Measurements from ENCODE around the gene ASXL1. TPM values are rescaled to one million over a fixed set of nuclear protein-coding genes. Genes with fewer than 3 reads are reported as not detected.

ASXL1 gene
- polyA plus RNA-seq, 2 of the 4 experiments (the other 2 are of a cell fraction), result 35.7 to 36.0 TPM

- ChIA-PET POLR2A (no interaction called here), CTCF (no interaction called here)
- peaks cover 19% of the 10 kb centered on the region; the same call in 2 of the 3 replicates for H3K4me1 ChIP-seq
- FAIRE-seq (no peak), ATAC-seq (no peak), DNase-seq (ENCODE audit: low read depth in 1 of 2, low spot score in 1 of 2) (no peak)
- H3K4me3 ChIP-seq, result no peak overlapping the region
- no peak overlapping the region for H3K27ac ChIP-seq
- TF ChIP-seq ESRRA (IDR thresholded peaks at IDR 0.05; ENCODE audit: borderline replicate concordance, low read length), result no peak
- TF ChIP-seq ELK1 (IDR thresholded peaks at IDR 0.05; ENCODE audit: low read depth, low read length), result no peak
- no peak for TF ChIP-seq POLR2AphosphoS2 (conservative IDR thresholded peaks at IDR 0.05; ENCODE audit: low read length)
- WGBS (ENCODE audit: missing lambda C conversion rate), result 92% methylated on average over 2 of the region's 2 CpGs
- no peaks in the 10 kb centered on the region for H3K9me3 ChIP-seq
- no peak overlapping the region for H3K4me2 ChIP-seq
Observed at GRCh38 chr20:32387252-32387651, 29.1 kb downstream of the ASXL1 start.

- TF ChIP-seq ZFP36 (IDR thresholded peaks at IDR 0.05; ENCODE audit: borderline replicate concordance, partially characterized antibody) (no peak), MAZ (IDR thresholded peaks at IDR 0.05; ENCODE audit: borderline replicate concordance, low read depth, low read length) (no peak), NR3C1 (IDR thresholded peaks at IDR 0.05) (no peak), RAD21 (conservative IDR thresholded peaks at IDR 0.05 in 1 of 2, IDR thresholded peaks at IDR 0.05 in 1 of 2) (no peak), HOXA7 (CRISPR knock-in tag; IDR thresholded peaks at IDR 0.05) (no peak), FOSL2 (IDR thresholded peaks at IDR 0.05) (no peak), FOSL2 (CRISPR knock-in tag; IDR thresholded peaks at IDR 0.05) (no peak), RFX5 (IDR thresholded peaks at IDR 0.05) (no peak), HOXB5 (CRISPR knock-in tag; IDR thresholded peaks at IDR 0.05) (no peak), ELK1 (IDR thresholded peaks at IDR 0.05; ENCODE audit: low read depth, low read length) (no peak), ESRRA (IDR thresholded peaks at IDR 0.05; ENCODE audit: borderline replicate concordance, low read length) (no peak), ZSCAN20 (CRISPR knock-in tag; IDR thresholded peaks at IDR 0.05) (no peak), JUNB (IDR thresholded peaks at IDR 0.05) (no peak)
- Histone ChIP-seq H3K4me3 (no peak overlapping the region), H3K9me3 (no peaks in the 10 kb centered on the region), H3K4me1 (0 out of 3 replicates have a peak, but pooled peaks cover 2% of the 10 kb centered on the region), H3K27ac (no peak overlapping the region), H3K4me2 (no peak overlapping the region)
- FAIRE-seq, result no peak
- 94% methylated on average over 2 of the region's 2 CpGs for WGBS (ENCODE audit: missing lambda C conversion rate)
- ChIA-PET POLR2A (no interaction called here), CTCF (interaction anchor here (0.5 to 1.1 kb wide), 2 partner anchors 53 to 94 kb away, joined by 3 to 4 read pairs; no protein-coding TSS in a partner anchor)
- no peak for ATAC-seq
- DNase-seq (ENCODE audit: low read depth in 1 of 2, low spot score in 1 of 2), result no peak
Observed at GRCh38 chr20:32391003-32391402, 32.9 kb downstream of the ASXL1 start.

- no peaks in the 10 kb centered on the region for H3K4me1 ChIP-seq
- CTCF ChIA-PET, result interaction anchor here (0.9 to 1.6 kb wide), 2 partner anchors 12 to 22 kb away, joined by 3 to 4 read pairs; no protein-coding TSS in a partner anchor
- DNase-seq (ENCODE audit: low read depth in 1 of 2, low spot score in 1 of 2), result no peak
- no peak overlapping the region for H3K27ac ChIP-seq
- WGBS (ENCODE audit: missing lambda C conversion rate), result 81% methylated on average over 3 of the region's 3 CpGs
- POLR2A ChIA-PET, result no interaction called here
- TF ChIP-seq MAX (IDR thresholded peaks at IDR 0.05) (no peak), POLR2A (IDR thresholded peaks at IDR 0.05; ENCODE audit: low read length) (no peak), TP53 (CRISPR knock-in tag; IDR thresholded peaks at IDR 0.05) (no peak), HOXB13 (CRISPR knock-in tag; IDR thresholded peaks at IDR 0.05; ENCODE audit: low read depth) (no peak), RCOR1 (IDR thresholded peaks at IDR 0.05; ENCODE audit: low read depth, low read length) (no peak), BHLHE40 (IDR thresholded peaks at IDR 0.05; ENCODE audit: low read depth, low read length) (no peak), KDM5A (IDR thresholded peaks at IDR 0.05) (no peak), CHD4 (IDR thresholded peaks at IDR 0.05; ENCODE audit: borderline replicate concordance) (no peak), ESRRA (IDR thresholded peaks at IDR 0.05; ENCODE audit: borderline replicate concordance, low read length) (no peak), SREBF2 (IDR thresholded peaks at IDR 0.05) (no peak), PBX3 (IDR thresholded peaks at IDR 0.05) (no peak), CEBPB (IDR thresholded peaks at IDR 0.05) (no peak), HDAC2 (IDR thresholded peaks at IDR 0.05) (no peak), RAD21 (conservative IDR thresholded peaks at IDR 0.05 in 1 of 2, IDR thresholded peaks at IDR 0.05 in 1 of 2) (no peak), BCL3 (IDR thresholded peaks at IDR 0.05) (no peak)
- FAIRE-seq, result no peak
- H3K9me3 ChIP-seq, result no peaks in the 10 kb centered on the region
- ATAC-seq, result no peak
- H3K4me3 ChIP-seq, result no peak overlapping the region
- H3K4me2 ChIP-seq, result no peak overlapping the region
Observed at GRCh38 chr20:32395066-32395465, 36.9 kb downstream of the ASXL1 start.
